Stimulated activated CD4-positive, alpha-beta T cell treated with anti-CD3 and anti-CD28 coated beads, Interleukin-12 subunit alpha, Interleukin-12 subunit beta, amount 100 ng/mL, for 24 hours (primary cell): ENCODE data around the gene TSPAN31.

Source experiments
- DNase-seq, 2 experiments: peaks; one replicate each; pipeline ENCODE4 v3.0.0-alpha.2; 2020; ENCODE audit warnings: low read depth in 2 of 2

TSPAN31 gene

GRCh38 chr12:57752668-57753000 is 7.8 kb downstream of the TSPAN31 start:
- DNase-seq, result no peak

- no peak for DNase-seq
Measured at GRCh38 chr12:57753756-57754337, 9.0 kb downstream of the TSPAN31 start.

GRCh38 chr12:57754411-57755193 is 9.8 kb downstream of the TSPAN31 start, which contains the start of gene MARCHF9:
Gene MARCHF9 (plus strand): TSS chr12:57755103. CDS start chr12:57755529, 426 bp downstream.
- peak; percentile 66 to 86 for DNase-seq

GRCh38 chr12:57755194-57755453 is 10.3 kb downstream of the TSPAN31 start:
- no peak for DNase-seq

GRCh38 chr12:57755454-57756372 is 10.9 kb downstream of the TSPAN31 start:
- no peak for DNase-seq

- DNase-seq, result peak; percentile 56 to 68
Measured at GRCh38 chr12:57756406-57757341, 11.8 kb downstream of the TSPAN31 start.

GRCh38 chr12:57757771-57758170 is 12.9 kb downstream of the TSPAN31 start:
- DNase-seq, result no peak

- DNase-seq, result no peak
Measured at GRCh38 chr12:57758552-57759359, 13.9 kb downstream of the TSPAN31 start.

- DNase-seq, result no peak
Measured at GRCh38 chr12:57759360-57759980, 14.6 kb downstream of the TSPAN31 start.

GRCh38 chr12:57760347-57760982 is 15.6 kb downstream of the TSPAN31 start:
- no peak for DNase-seq

- no peak for DNase-seq
Measured at GRCh38 chr12:57761391-57761998, 16.7 kb downstream of the TSPAN31 start.

GRCh38 chr12:57762463-57762862 is 17.6 kb downstream of the TSPAN31 start:
- DNase-seq, result no peak

GRCh38 chr12:57763881-57764661 is 19.2 kb downstream of the TSPAN31 start:
- DNase-seq, result no peak

GRCh38 chr12:57764662-57765002 is 19.8 kb downstream of the TSPAN31 start:
- DNase-seq, result no peak

- DNase-seq, result no peak
Measured at GRCh38 chr12:57765003-57765697, 20.3 kb downstream of the TSPAN31 start.

- DNase-seq, result no peak
Measured at GRCh38 chr12:57765698-57766463, 21.0 kb downstream of the TSPAN31 start.
